T47D (cell line): ENCODE results near the gene CRYGB.

Experiments used
- DNase-seq, 2 experiments: peaks; one replicate each; pipeline versions ENCODE4 v3.0.0 to v3.0.0-alpha.2; 2011 to 2012; ENCODE audit warnings: low read depth in 1 of 2, low spot score in 1 of 2
- JUND ChIP-seq: IDR thresholded peaks from 2 replicates; pipeline ENCODE4 v1.6.1; 2012; ENCODE audit warnings: low read depth
- in situ Hi-C: cut with HindIII; loops from 2 replicates; pipeline ENCODE4 v1.10.0; 2016; ENCODE audit warnings: low sequenced_read_pairs, low pct_unique_long_range_greater_than_20kb

CRYGB gene

GRCh38 chr2:208097801-208098200 lies 48.2 kb downstream of the CRYGB start:
- in situ Hi-C loops: no loop called here
- no peak for TF ChIP-seq JUND
- DNase-seq: no peak

GRCh38 chr2:208097313-208097712 lies 48.6 kb downstream of the CRYGB start:
- no peak for DNase-seq
- in situ Hi-C loops: no loop called here
- no peak for TF ChIP-seq JUND

DNA sequence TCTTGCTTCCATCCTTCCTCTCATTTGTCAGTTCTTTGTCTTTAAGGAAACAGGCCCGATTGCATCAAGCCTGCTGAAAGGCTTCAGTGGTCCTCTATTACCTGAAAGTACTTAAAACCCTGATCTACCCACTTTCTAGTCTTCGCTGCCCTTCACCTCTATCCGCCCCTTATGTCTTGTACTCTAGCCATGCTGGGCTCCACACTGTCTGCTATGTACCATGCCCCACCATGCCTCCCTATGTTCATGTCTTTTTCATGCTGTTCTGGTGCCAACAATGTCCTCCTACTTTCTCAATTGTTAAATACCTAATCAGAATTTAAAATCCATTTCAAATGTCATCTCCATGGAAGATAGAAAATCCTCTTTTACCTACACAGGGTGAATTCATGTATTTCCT lies 49.9 kb downstream of the CRYGB start:
- TF ChIP-seq JUND: no peak
- DNase-seq: no peak
- in situ Hi-C loops: no loop called here

GRCh38 chr2:208093128-208093527 lies 52.8 kb downstream of the CRYGB start:
- no peak for DNase-seq
- in situ Hi-C loops: no loop called here
- no peak for TF ChIP-seq JUND
